ENCODE data around the gene AUTS2.

- TF ChIP-seq SPI1 (IDR thresholded peaks at IDR 0.05; ENCODE audit: borderline replicate concordance, low read depth) (no peak), CTCF (IDR thresholded peaks at IDR 0.05; ENCODE audit: insufficient read depth, low read length) (no peak), REST (IDR thresholded peaks at IDR 0.05; ENCODE audit: insufficient replicate concordance, low read depth) (no peak)
Observed at GRCh38 chr7:70383066-70383782, 784.9 kb downstream of the AUTS2 start.

Measured in HL-60 (cell line).